Mucosa of descending colon (tissue), 3 donors: ENCODE measurements around the gene HEXIM1. TPM values are rescaled to one million over a fixed set of nuclear protein-coding genes. Genes with fewer than 3 reads are reported as not detected.

Experiments
- ATAC-seq: fragments of 200-7000 bp; cut with Tn5 transposase; one replicate; pipeline ENCODE4 v1.9.1; 2020; ENCODE audit warnings: mild to moderate bottlenecking, moderate library complexity
- DNase-seq, 3 donors: peaks; one replicate each; pipeline ENCODE4 v3.0.0-alpha.2; 2020
- H3K36me3 ChIP-seq: fragments of 200-600 bp; one replicate; pipeline ENCODE4 v1.8.0; 2021; ENCODE audit warnings: low read depth, mild to moderate bottlenecking
- H3K4me1 ChIP-seq: fragments of 200-600 bp; one replicate; pipeline ENCODE4 v1.8.0; 2021; ENCODE audit warnings: low read depth, mild to moderate bottlenecking
- H3K4me3 ChIP-seq: fragments of 200-600 bp; one replicate; pipeline ENCODE4 v1.8.0; 2021; ENCODE audit warnings: mild to moderate bottlenecking
- H3K9me3 ChIP-seq: fragments of 200-600 bp; one replicate; pipeline ENCODE4 v1.8.0; 2021; ENCODE audit warnings: mild to moderate bottlenecking
- CTCF ChIP-seq: fragments of 200-600 bp; IDR thresholded peaks from one replicate; pipeline ENCODE4 v1.8.0; 2022; ENCODE audit warnings: antibody characterized with exemption, mild to moderate bottlenecking
- intact Hi-C, 2 donors: fragments of 100-400 bp; cut with DNase I in 1 of 2; cut with micrococcal nuclease in 1 of 2; formaldehyde crosslinking; loops; one replicate each; pipeline versions ENCODE4 v1.11.0 to v1.11.1; 2022; cut with DNase I, micrococcal nuclease
- total RNA-seq, 3 donors: library from RNA; stranded (reverse); fragmentation: NEBNext Ultra II Directional in 2 of 3; extraction: Animal tissue kit (Norgen Biotek cat#: 25700) in 2 of 3; gene quantifications; one replicate each; pipeline versions ENCODE4 v1.2.1 to v1.2.4, GENCODE V29; 2021 to 2023
- donor health status: DM: no; HTN: no; CAD: no; lungs with moderate emphysema.
- donor health status: DM: no; HTN: no; CAD: no.
- donor health status: DM: no; HTN: yes; CAD: no.

HEXIM1 gene
- total RNA-seq, 3 donors from 2014 or later = 36.7 to 98.2 (median 37.0) TPM

- DNase-seq (no peak), ATAC-seq (no peak)
- Histone ChIP-seq H3K9me3 (no peaks in the 10 kb centered on the region), H3K36me3 (no peaks in the 10 kb centered on the region), H3K4me3 (no peak overlapping the region), H3K4me1 (peaks cover 32% of the 10 kb centered on the region)
- intact Hi-C loops = no loop called here
- no peak for TF ChIP-seq CTCF
Measured at GRCh38 chr17:45146592-45146889, 1.7 kb upstream of the HEXIM1 start.

- H3K4me1 ChIP-seq = peaks cover 35% of the 10 kb centered on the region
- intact Hi-C loops = no loop called here
- no peaks in the 10 kb centered on the region for H3K9me3 ChIP-seq
- H3K4me3 ChIP-seq = peak overlapping the region; percentile 39
- no peaks in the 10 kb centered on the region for H3K36me3 ChIP-seq
- DNase-seq = peak; percentile 78 to 81 (median 81)
- no peak for TF ChIP-seq CTCF
- peak; percentile 38 for ATAC-seq
Measured at GRCh38 chr17:45146890-45147580, 1.2 kb upstream of the HEXIM1 start.

- intact Hi-C loops = no loop called here
- ATAC-seq (peak; percentile 53), DNase-seq (peak; percentile 87 to 92 (median 90))
- Histone ChIP-seq H3K4me3 (peak overlapping the region; percentile 39), H3K4me1 (peaks cover 39% of the 10 kb centered on the region), H3K9me3 (no peaks in the 10 kb centered on the region), H3K36me3 (no peaks in the 10 kb centered on the region)
- no peak for TF ChIP-seq CTCF
Measured at GRCh38 chr17:45147581-45148182, 593 bp upstream of the HEXIM1 start.

- no peaks in the 10 kb centered on the region for H3K9me3 ChIP-seq
- ATAC-seq (peak; percentile 55), DNase-seq (peak; percentile 86 to 93 (median 92))
- intact Hi-C loops = no loop called here
- peaks cover 38% of the 10 kb centered on the region for H3K4me1 ChIP-seq
- peak; percentile 91 for TF ChIP-seq CTCF
- peak overlapping the region; percentile 39 for H3K4me3 ChIP-seq
- H3K36me3 ChIP-seq = no peaks in the 10 kb centered on the region
Measured at GRCh38 chr17:45149037-45149668, 878 bp downstream of the HEXIM1 start.

GRCh38 chr17:45149669-45150664 is 1.7 kb downstream of the HEXIM1 start:
- Histone ChIP-seq H3K9me3 (no peaks in the 10 kb centered on the region), H3K4me3 (peak overlapping the region; percentile 39), H3K36me3 (no peaks in the 10 kb centered on the region), H3K4me1 (peaks cover 30% of the 10 kb centered on the region)
- no peak for TF ChIP-seq CTCF
- ATAC-seq = peak; percentile 26
- intact Hi-C loops = no loop called here
- peak; percentile 78 to 85 (median 80) for DNase-seq
